ENCODE results near the gene CRYGS.

CRYGS gene

GRCh38 chr3:186530415-186530814 lies 13.8 kb downstream of the CRYGS start:
- peaks cover 32% of the 10 kb centered on the region for H3K4me1 ChIP-seq
- H3K4me3 ChIP-seq (ENCODE audit: low read depth, low read length) = no peak overlapping the region
- H3K9me3 ChIP-seq = no peaks in the 10 kb centered on the region
- no peak for TF ChIP-seq CTCF (IDR thresholded peaks at IDR 0.05; ENCODE audit: low read depth, low read length)
- no peaks in the 10 kb centered on the region for H3K27me3 ChIP-seq
- H3K36me3 ChIP-seq = no peaks in the 10 kb centered on the region
- no peak for DNase-seq

- peaks cover 25% of the 10 kb centered on the region for H3K4me1 ChIP-seq
- no peaks in the 10 kb centered on the region for H3K36me3 ChIP-seq
- no peaks in the 10 kb centered on the region for H3K9me3 ChIP-seq
- H3K27me3 ChIP-seq = no peaks in the 10 kb centered on the region
- no peak for DNase-seq
- peak; percentile 43; the same call in 1 of the 2 replicates for TF ChIP-seq CTCF (IDR thresholded peaks at IDR 0.05; ENCODE audit: low read depth, low read length)
- no peak overlapping the region for H3K4me3 ChIP-seq (ENCODE audit: low read depth, low read length)
Measured at GRCh38 chr3:186529201-186529999, 14.8 kb downstream of the CRYGS start.

DNA sequence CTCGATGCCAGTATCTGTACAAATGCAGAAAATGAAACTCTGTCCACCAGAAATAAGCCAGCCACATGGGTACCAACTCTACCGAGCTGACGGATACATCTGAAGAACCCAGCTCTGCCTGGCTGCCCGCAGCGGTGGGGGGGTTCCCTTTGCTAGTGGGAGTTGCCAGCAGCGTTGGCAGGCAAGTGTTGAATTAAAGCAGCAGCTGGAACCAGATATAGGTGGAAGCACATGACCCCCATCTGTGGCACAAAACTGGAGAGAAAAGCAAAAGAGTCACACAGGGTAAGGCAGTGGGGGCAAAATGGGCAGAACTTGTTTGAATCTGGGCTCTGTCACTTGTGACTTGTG lies 17.9 kb downstream of the CRYGS start:
- no peak for TF ChIP-seq CTCF (IDR thresholded peaks at IDR 0.05; ENCODE audit: low read depth, low read length)
- DNase-seq = no peak
- H3K4me1 ChIP-seq = peaks cover 12% of the 10 kb centered on the region

DNA sequence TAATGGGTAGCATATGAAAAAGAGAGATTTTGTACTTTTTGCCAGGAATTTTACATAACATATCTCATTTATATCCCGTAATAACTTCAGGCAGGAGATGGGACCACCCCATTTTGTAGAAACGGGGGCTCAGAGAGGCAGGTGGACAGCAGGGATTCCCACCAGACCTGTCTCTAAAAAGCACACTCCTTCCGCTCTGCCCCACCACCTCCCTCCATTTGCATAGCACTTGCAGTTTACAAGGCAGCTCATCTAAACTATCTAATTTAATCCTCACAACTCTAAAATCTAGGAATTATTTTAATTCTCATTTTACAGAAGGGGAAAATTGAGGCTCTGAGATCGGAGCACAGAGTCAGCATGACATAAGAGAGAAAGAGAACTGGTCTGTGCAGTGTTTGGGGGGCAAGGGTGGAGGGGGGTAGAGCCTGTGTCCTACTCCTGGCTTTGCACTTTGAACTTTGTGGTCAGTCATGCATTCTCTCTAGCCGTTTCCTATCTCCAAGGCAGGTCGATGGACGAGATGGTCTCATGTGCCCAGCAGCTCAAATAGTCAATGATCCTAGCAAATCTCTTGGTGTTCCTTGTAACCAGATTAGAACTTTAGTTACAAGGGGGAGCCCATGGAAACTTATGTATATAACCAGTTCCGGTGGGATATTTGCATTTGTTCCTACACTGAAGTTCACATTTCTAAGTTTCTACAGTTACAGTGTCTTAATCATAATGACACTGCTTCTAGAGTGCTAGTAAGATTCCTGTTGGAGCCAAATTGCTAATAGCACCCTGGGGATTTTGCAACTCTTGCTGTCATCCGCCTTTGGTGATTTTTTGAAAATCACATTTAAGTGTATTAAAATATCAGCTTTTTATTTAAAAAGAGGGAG lies 18.6 kb downstream of the CRYGS start:
- no peaks in the 10 kb centered on the region for H3K9me3 ChIP-seq
- no peak for TF ChIP-seq CTCF (IDR thresholded peaks at IDR 0.05; ENCODE audit: low read depth, low read length)
- no peak for DNase-seq
- H3K27me3 ChIP-seq = no peaks in the 10 kb centered on the region
- H3K4me1 ChIP-seq = peaks cover 9% of the 10 kb centered on the region
- no peak overlapping the region for H3K4me3 ChIP-seq (ENCODE audit: low read depth, low read length)
- no peaks in the 10 kb centered on the region for H3K36me3 ChIP-seq

More for the DNA sequence above, 17.9 kb downstream of the CRYGS start:
- Histone ChIP-seq H3K27me3 (no peaks in the 10 kb centered on the region), H3K36me3 (no peaks in the 10 kb centered on the region), H3K4me3 (ENCODE audit: low read depth, low read length) (no peak overlapping the region), H3K9me3 (no peaks in the 10 kb centered on the region)

DNA sequence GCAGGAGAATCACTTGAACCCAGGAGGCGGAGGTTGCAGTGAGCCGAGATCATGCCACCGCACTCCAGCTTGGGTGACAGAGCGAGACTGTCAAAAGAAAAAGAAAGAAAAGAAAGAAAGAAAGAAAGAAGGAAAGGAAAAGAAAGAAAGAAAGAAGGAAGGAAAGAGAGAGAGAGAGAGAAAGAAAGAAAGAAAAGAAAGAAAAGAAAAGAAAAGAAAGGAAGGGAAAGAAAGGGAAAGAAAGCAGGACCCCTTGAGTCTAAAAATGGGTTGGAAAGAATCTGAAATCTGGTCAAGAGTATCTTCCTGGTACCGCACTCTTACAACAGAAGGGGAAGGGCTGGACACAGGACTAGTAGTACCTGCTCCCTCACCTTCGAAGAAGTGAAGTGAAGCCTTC lies 19.6 kb downstream of the CRYGS start:
- Histone ChIP-seq H3K4me1 (peaks cover 2% of the 10 kb centered on the region), H3K9me3 (no peaks in the 10 kb centered on the region), H3K27me3 (no peaks in the 10 kb centered on the region), H3K4me3 (ENCODE audit: low read depth, low read length) (no peak overlapping the region), H3K36me3 (no peaks in the 10 kb centered on the region)
- no peak for TF ChIP-seq CTCF (IDR thresholded peaks at IDR 0.05; ENCODE audit: low read depth, low read length)
- DNase-seq = no peak

- TF ChIP-seq CTCF (IDR thresholded peaks at IDR 0.05; ENCODE audit: low read depth, low read length) = no peak
Measured at GRCh38 chr3:186523434-186523833, 20.7 kb downstream of the CRYGS start.

More at GRCh38 chr3:186523434-186523833, 20.7 kb downstream of the CRYGS start:
- no peaks in the 10 kb centered on the region for H3K9me3 ChIP-seq
- H3K27me3 ChIP-seq = no peaks in the 10 kb centered on the region
- no peak overlapping the region for H3K4me3 ChIP-seq (ENCODE audit: low read depth, low read length)
- H3K4me1 ChIP-seq = no peaks in the 10 kb centered on the region
- no peaks in the 10 kb centered on the region for H3K36me3 ChIP-seq
- no peak for DNase-seq

All from BE2C (cell line).